A204.1 (cell line): ENCODE data around the gene ZNF503.

Experiments used
- FAIRE-seq: peaks from 2 replicates; lab custom pipeline; 2012; peaks lifted over from hg19 to GRCh38; lab: Jason Lieb, UNC

The ZNF503 gene

GRCh38 chr10:75405598-75406461 lies 4.3 kb upstream of the ZNF503 start:
- FAIRE-seq, result no peak

GRCh38 chr10:75404815-75405597 lies 3.4 kb upstream of the ZNF503 start:
- FAIRE-seq, result no peak

- no peak for FAIRE-seq
These were observed 2.6 kb upstream of the ZNF503 start for GRCh38 chr10:75403939-75404814.

GRCh38 chr10:75403144-75403938 lies 1.8 kb upstream of the ZNF503 start:
- FAIRE-seq, result no peak

GRCh38 chr10:75402486-75403143 lies 1.1 kb upstream of the ZNF503 start:
- FAIRE-seq, result no peak

- no peak for FAIRE-seq
These were observed 594 bp downstream of the ZNF503 start for GRCh38 chr10:75400771-75401568.

GRCh38 chr10:75400163-75400770 lies 1.3 kb downstream of the ZNF503 start:
- no peak for FAIRE-seq

- no peak for FAIRE-seq
These were observed 2.0 kb downstream of the ZNF503 start for GRCh38 chr10:75399461-75400162.

GRCh38 chr10:75398692-75399460 lies 2.7 kb downstream of the ZNF503 start:
- FAIRE-seq, result no peak

- FAIRE-seq, result no peak
These were observed 3.3 kb downstream of the ZNF503 start for GRCh38 chr10:75398200-75398691.

GRCh38 chr10:75397496-75398199 lies 3.9 kb downstream of the ZNF503 start:
- no peak for FAIRE-seq

GRCh38 chr10:75396631-75397495 lies 4.7 kb downstream of the ZNF503 start:
- FAIRE-seq, result no peak

GRCh38 chr10:75395932-75396630 lies 5.5 kb downstream of the ZNF503 start:
- no peak for FAIRE-seq

GRCh38 chr10:75395066-75395931 lies 6.3 kb downstream of the ZNF503 start:
- no peak for FAIRE-seq

GRCh38 chr10:75394221-75394620 lies 7.3 kb downstream of the ZNF503 start:
- FAIRE-seq, result no peak
